Hematopoietic multipotent progenitor cell (in vitro differentiated cells): ENCODE measurements around the gene C20orf141. TPM values are rescaled to one million over a fixed set of nuclear protein-coding genes. Genes with fewer than 3 reads are reported as not detected.

Experiments
- DNase-seq, 3 donors: peaks; one replicate each; pipeline ENCODE4 v3.0.0-alpha.2; 2011 to 2015; ENCODE audit warnings: low read depth in 2 of 3, low spot score in 2 of 3
- total RNA-seq: library from RNA; depleted of rRNA; stranded (reverse); fragments of >200 nt; gene quantifications from one replicate; pipeline ENCODE4 v1.2.3, GENCODE V29; 2012

The C20orf141 gene
- total RNA-seq, 1 donor: not detected

- peak in 1 of 3 donors; percentile 17 for DNase-seq
Measured at GRCh38 chr20:2840967-2841531, 26.3 kb downstream of the C20orf141 start.

GRCh38 chr20:2845607-2846006 lies 30.8 kb downstream of the C20orf141 start:
- no peak for DNase-seq

GRCh38 chr20:2846698-2847097 lies 31.9 kb downstream of the C20orf141 start:
- DNase-seq: no peak

- DNase-seq: no peak
Measured at GRCh38 chr20:2847802-2848201, 33.0 kb downstream of the C20orf141 start.

GRCh38 chr20:2849529-2849928 lies 34.7 kb downstream of the C20orf141 start:
- DNase-seq: peak in 1 of 3 donors; percentile 12

GRCh38 chr20:2851086-2851485 lies 36.3 kb downstream of the C20orf141 start:
- no peak for DNase-seq

GRCh38 chr20:2858591-2858990 lies 43.8 kb downstream of the C20orf141 start:
- DNase-seq: no peak

- no peak for DNase-seq
Measured at GRCh38 chr20:2859330-2860121, 44.7 kb downstream of the C20orf141 start.

- DNase-seq: no peak
Measured at GRCh38 chr20:2864626-2865025, 49.8 kb downstream of the C20orf141 start.

- no peak for DNase-seq
Measured at GRCh38 chr20:2865101-2865500, 50.3 kb downstream of the C20orf141 start.

Other genes with a start within 250 kb of the C20orf141 start
- 183 TPM for gene NOP56, start 162.4 kb upstream of the C20orf141 start, total RNA-seq
- gene IDH3B, start 150.8 kb upstream of the C20orf141 start, total RNA-seq: 130 TPM
- 6.2 TPM for gene EBF4, start 122.2 kb upstream of the C20orf141 start, total RNA-seq
- gene CPXM1, start 14.4 kb upstream of the C20orf141 start, total RNA-seq: 150 TPM
- gene TMEM239, start 1.4 kb downstream of the C20orf141 start, total RNA-seq: not detected
- gene PCED1A, start 25.7 kb downstream of the C20orf141 start, total RNA-seq: 64.9 TPM
- gene VPS16, start 25.8 kb downstream of the C20orf141 start, total RNA-seq: 58.2 TPM
- 45.0 TPM for gene PTPRA, start 58.5 kb downstream of the C20orf141 start, total RNA-seq
- 0.54 TPM for gene GNRH2, start 228.6 kb downstream of the C20orf141 start, total RNA-seq
- 43.6 TPM for gene MRPS26, start 231.1 kb downstream of the C20orf141 start, total RNA-seq